Right atrium auricular region (tissue), 2 donors: Measurements from ENCODE around the gene ARRDC2. TPM values are rescaled to one million over a fixed set of nuclear protein-coding genes. Genes with fewer than 3 reads are reported as not detected.
A peak's percentile ranks its signal among the peaks of the same experiment; 100 is the strongest.

ENCODE experiments used
- DNase-seq: peaks from one replicate; pipeline ENCODE4 v3.0.0-alpha.2; 2019; ENCODE audit warnings: low spot score
- H3K27ac ChIP-seq, 2 donors: fragments of 200-600 bp; sonication (generic); 1 replicate in 1 of 2; 2 replicates in 1 of 2; pipeline ENCODE4 v1.5.1; 2016 to 2019
- H3K27me3 ChIP-seq, 2 donors: fragments of 200-600 bp; sonication (generic); one replicate each; pipeline versions ENCODE4 v1.5.1 to v1.6.0; 2017 to 2019
- H3K36me3 ChIP-seq: fragments of 200-600 bp; sonication (generic); one replicate; pipeline ENCODE4 v1.5.1; 2016
- H3K4me1 ChIP-seq, 2 donors: fragments of 200-600 bp; sonication (generic); one replicate each; pipeline versions ENCODE4 v1.5.1 to v1.6.0; 2017 to 2019
- H3K4me3 ChIP-seq, 2 donors: fragments of 200-600 bp; sonication (generic); 1 replicate in 1 of 2; 2 replicates in 1 of 2; pipeline ENCODE4 v1.5.1; 2017 to 2019; ENCODE audit warnings: mild to moderate bottlenecking in 1 of 2, moderate library complexity in 1 of 2
- H3K9me3 ChIP-seq, 2 donors: fragments of 200-600 bp; sonication (generic); one replicate each; pipeline ENCODE4 v1.5.1; 2019
- total RNA-seq, 2 donors: library from RNA; depleted of rRNA; stranded (reverse); fragments of >200 nt; gene quantifications; one replicate each; pipeline ENCODE4 v1.1.0, GENCODE V29; 2016
- TF ChIP-seq, protein P1 (sequence below), 2 donors: fragments of 200-600 bp; sonication (generic); IDR thresholded peaks; one replicate each; pipeline ENCODE4 v1.5.1; 2019; ENCODE audit warnings: antibody characterized with exemption in 2 of 2

ARRDC2 gene
- total RNA-seq, result 10 to 100 TPM; 26.7 to 42.4 TPM

- TF ChIP-seq, protein P1, sequence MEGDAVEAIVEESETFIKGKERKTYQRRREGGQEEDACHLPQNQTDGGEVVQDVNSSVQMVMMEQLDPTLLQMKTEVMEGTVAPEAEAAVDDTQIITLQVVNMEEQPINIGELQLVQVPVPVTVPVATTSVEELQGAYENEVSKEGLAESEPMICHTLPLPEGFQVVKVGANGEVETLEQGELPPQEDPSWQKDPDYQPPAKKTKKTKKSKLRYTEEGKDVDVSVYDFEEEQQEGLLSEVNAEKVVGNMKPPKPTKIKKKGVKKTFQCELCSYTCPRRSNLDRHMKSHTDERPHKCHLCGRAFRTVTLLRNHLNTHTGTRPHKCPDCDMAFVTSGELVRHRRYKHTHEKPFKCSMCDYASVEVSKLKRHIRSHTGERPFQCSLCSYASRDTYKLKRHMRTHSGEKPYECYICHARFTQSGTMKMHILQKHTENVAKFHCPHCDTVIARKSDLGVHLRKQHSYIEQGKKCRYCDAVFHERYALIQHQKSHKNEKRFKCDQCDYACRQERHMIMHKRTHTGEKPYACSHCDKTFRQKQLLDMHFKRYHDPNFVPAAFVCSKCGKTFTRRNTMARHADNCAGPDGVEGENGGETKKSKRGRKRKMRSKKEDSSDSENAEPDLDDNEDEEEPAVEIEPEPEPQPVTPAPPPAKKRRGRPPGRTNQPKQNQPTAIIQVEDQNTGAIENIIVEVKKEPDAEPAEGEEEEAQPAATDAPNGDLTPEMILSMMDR (IDR thresholded peaks at IDR 0.05), result no peak
- no peaks in the 10 kb centered on the region for H3K27me3 ChIP-seq
- H3K27ac ChIP-seq, result peak within 1 kb of the TSS; percentile 90 to 92
- DNase-seq, result peak; percentile 95
- H3K4me3 ChIP-seq, result peak within 1 kb of the TSS; percentile 42 to 67
- H3K4me1 ChIP-seq, result peaks cover 0 to 39% of the 10 kb centered on the region in 2 donors
- no peaks in the 10 kb centered on the region for H3K9me3 ChIP-seq
- H3K36me3 ChIP-seq, result peaks cover 46% of the 10 kb centered on the region
Observed at GRCh38 chr19:18007917-18008673, at the start of gene ARRDC2. Gene ARRDC2, plus strand, starts transcription at chr19:18008170. Its CDS starts 141 bp downstream, at chr19:18008311.

- no peak for DNase-seq
- H3K27ac ChIP-seq, result no peak overlapping the region
- H3K9me3 ChIP-seq, result no peaks in the 10 kb centered on the region
- H3K4me3 ChIP-seq, result no peak overlapping the region
- peaks cover 0 to 4% of the 10 kb centered on the region in 2 donors for H3K27me3 ChIP-seq
- no peaks in the 10 kb centered on the region for H3K36me3 ChIP-seq
- H3K4me1 ChIP-seq, result peaks cover 0 to 6% of the 10 kb centered on the region in 2 donors
- TF ChIP-seq, protein P1 (IDR thresholded peaks at IDR 0.05), result no peak
Observed at GRCh38 chr19:17963936-17964691, 43.9 kb upstream of the ARRDC2 start.

DNA sequence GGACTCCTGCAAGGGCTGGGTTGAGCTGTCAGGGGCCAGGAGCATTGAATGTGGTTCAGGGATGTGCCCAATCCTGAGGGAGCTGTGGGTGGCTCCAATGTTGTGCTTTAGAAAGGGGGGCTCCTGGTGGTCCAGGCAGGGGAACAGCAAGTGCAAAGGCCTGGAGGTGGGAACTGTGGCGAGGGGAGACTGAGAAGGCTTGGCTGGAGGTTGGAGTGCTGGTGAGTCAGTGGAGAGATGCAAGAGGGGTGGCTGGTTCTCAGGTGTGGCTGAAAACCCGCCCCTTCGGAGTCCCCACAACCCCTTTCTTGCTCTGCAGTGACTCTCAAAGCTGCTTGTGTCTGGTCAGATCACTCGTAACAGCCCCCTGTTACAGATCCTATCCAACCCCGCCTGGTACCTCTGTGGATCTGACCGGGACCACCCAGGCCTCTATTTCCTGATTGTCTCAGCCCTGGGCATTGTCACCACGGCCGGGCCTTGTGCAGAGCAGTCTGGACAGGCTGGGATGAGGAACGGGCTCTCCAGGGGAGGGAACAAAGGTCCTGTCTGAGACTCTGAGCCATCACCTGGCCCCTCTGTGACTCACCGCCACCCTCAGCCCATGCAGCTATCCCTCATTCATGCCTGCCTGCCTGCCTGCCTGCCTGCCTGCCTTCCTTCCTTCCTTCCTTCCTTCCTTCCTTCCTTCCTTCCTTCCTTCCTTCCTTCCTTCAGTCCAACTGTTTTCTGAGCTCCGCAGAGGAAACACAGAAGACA is 42.4 kb upstream of the ARRDC2 start:
- Histone ChIP-seq H3K27ac (no peak overlapping the region), H3K27me3 (peaks cover 0 to 4% of the 10 kb centered on the region in 2 donors), H3K9me3 (no peaks in the 10 kb centered on the region), H3K36me3 (no peaks in the 10 kb centered on the region), H3K4me3 (no peak overlapping the region), H3K4me1 (peaks cover 0 to 6% of the 10 kb centered on the region in 2 donors)
- no peak for DNase-seq
- TF ChIP-seq, protein P1 (IDR thresholded peaks at IDR 0.05), result no peak

GRCh38 chr19:17966129-17966483 is 41.9 kb upstream of the ARRDC2 start:
- no peak for DNase-seq
- Histone ChIP-seq H3K4me1 (peaks cover 0 to 6% of the 10 kb centered on the region in 2 donors), H3K27ac (no peak overlapping the region), H3K9me3 (no peaks in the 10 kb centered on the region), H3K27me3 (peaks cover 0 to 4% of the 10 kb centered on the region in 2 donors), H3K4me3 (no peak overlapping the region), H3K36me3 (no peaks in the 10 kb centered on the region)
- TF ChIP-seq, protein P1 (IDR thresholded peaks at IDR 0.05), result no peak

DNA sequence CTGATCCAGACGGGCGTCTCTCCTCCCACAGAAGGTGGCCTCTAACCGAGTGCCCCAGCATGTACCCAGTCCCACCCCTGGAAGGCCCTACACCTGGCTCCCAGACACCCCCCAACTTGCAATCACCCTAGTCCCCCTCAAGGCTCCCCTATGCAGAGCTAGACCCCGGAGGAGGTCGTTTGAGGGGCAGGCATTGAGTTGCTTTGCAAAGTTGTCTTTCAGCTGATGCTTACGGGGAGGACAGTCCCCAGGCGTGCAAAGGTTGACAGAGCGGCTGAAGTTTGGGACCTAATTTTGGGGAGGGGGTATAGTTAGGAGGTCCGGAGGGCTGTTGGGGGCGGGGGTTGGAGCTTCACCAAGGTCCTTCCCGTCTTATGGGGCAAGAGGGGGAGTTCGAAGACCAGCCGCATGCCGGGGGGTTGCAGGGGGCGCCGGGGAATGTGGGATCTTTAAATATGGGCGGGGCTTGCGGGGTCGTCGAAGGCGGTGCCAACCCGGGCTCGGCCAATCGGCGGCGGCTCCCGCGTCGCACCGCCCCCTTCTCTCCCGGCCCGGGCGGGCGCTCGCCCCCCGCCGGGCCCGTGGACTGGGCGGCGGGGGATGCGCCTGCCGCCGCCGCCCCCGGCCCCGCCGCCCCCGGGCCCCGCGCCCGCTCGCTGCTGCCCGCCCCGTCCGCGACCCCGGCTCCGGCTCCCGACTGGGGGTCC is 41.3 kb upstream of the ARRDC2 start, which contains the start of gene KCNN1:
TSS of gene KCNN1 (plus strand) at position 558 of the 707 bp plus-strand sequence. CDS start 6,782 bp downstream, outside the sequence.
- Histone ChIP-seq H3K27me3 (peaks cover 0 to 4% of the 10 kb centered on the region in 2 donors), H3K9me3 (no peaks in the 10 kb centered on the region), H3K4me3 (peak within 1 kb of the TSS in 1 of 2 donors; percentile 29), H3K4me1 (peaks cover 0 to 6% of the 10 kb centered on the region in 2 donors), H3K27ac (no peak within 1 kb of the TSS), H3K36me3 (no peaks in the 10 kb centered on the region)
- no peak for DNase-seq
- TF ChIP-seq, protein P1 (IDR thresholded peaks at IDR 0.05), result no peak
